Measurements from ENCODE around the gene SYT1.
"Not testable (repeated sequence)": the region's sequence is repeated elsewhere in the genome, so short reads cannot be mapped to it uniquely, and the experiment has no call there.

The SYT1 gene

GRCh38 chr12:79424109-79424721 is 559.6 kb downstream of the SYT1 start:
- no peak for DNase-seq (ENCODE audit: low spot score in 2 of 2)
- no peak for ATAC-seq (replicated peaks; ENCODE audit: extremely low read depth, poor library complexity, severe bottlenecking)

GRCh38 chr12:79426121-79426520 is 561.5 kb downstream of the SYT1 start:
- ATAC-seq (replicated peaks; ENCODE audit: extremely low read depth, poor library complexity, severe bottlenecking) (no peak), DNase-seq (ENCODE audit: low spot score in 2 of 2) (no peak)
- Mint-ChIP-seq H3K27ac (ENCODE audit: low read depth) (no peak overlapping the region), H3K9me3 (peaks cover 10% of the 10 kb centered on the region), H3K4me1 (no peaks in the 10 kb centered on the region), H3K27me3 (no peaks in the 10 kb centered on the region), H3K36me3 (ENCODE audit: insufficient read depth) (no peaks in the 10 kb centered on the region), H3K4me3 (no peak overlapping the region)

More at GRCh38 chr12:79424109-79424721, 559.6 kb downstream of the SYT1 start:
- H3K4me3 Mint-ChIP-seq = no peak overlapping the region
- no peaks in the 10 kb centered on the region for H3K4me1 Mint-ChIP-seq
- H3K36me3 Mint-ChIP-seq (ENCODE audit: insufficient read depth) = no peaks in the 10 kb centered on the region
- H3K27ac Mint-ChIP-seq (ENCODE audit: low read depth) = no peak overlapping the region
- H3K9me3 Mint-ChIP-seq = peaks cover 10% of the 10 kb centered on the region
- H3K27me3 Mint-ChIP-seq = no peaks in the 10 kb centered on the region

- DNase-seq (ENCODE audit: low spot score in 2 of 2); H3K36me3 Mint-ChIP-seq (ENCODE audit: insufficient read depth); H3K27me3 Mint-ChIP-seq; H3K4me1 Mint-ChIP-seq; ATAC-seq (replicated peaks; ENCODE audit: extremely low read depth, poor library complexity, severe bottlenecking); H3K27ac Mint-ChIP-seq (ENCODE audit: low read depth); H3K4me3 Mint-ChIP-seq: not testable (repeated sequence)
- peaks cover 10% of the 10 kb centered on the region for H3K9me3 Mint-ChIP-seq
These were observed 562.2 kb downstream of the SYT1 start for GRCh38 chr12:79426744-79427143.

- no peak overlapping the region for H3K27ac Mint-ChIP-seq (ENCODE audit: low read depth)
- peaks cover 8% of the 10 kb centered on the region for H3K9me3 Mint-ChIP-seq
- H3K4me3 Mint-ChIP-seq = no peak overlapping the region
- no peaks in the 10 kb centered on the region for H3K27me3 Mint-ChIP-seq
- DNase-seq (ENCODE audit: low spot score in 2 of 2) (no peak), ATAC-seq (replicated peaks; ENCODE audit: extremely low read depth, poor library complexity, severe bottlenecking) (no peak)
- H3K36me3 Mint-ChIP-seq (ENCODE audit: insufficient read depth) = no peaks in the 10 kb centered on the region
- no peaks in the 10 kb centered on the region for H3K4me1 Mint-ChIP-seq
These were observed 569.0 kb downstream of the SYT1 start for GRCh38 chr12:79433465-79434072.

- DNase-seq (ENCODE audit: low spot score in 2 of 2) = no peak
- Mint-ChIP-seq H3K36me3 (ENCODE audit: insufficient read depth) (no peaks in the 10 kb centered on the region), H3K4me1 (no peaks in the 10 kb centered on the region), H3K4me3 (no peak overlapping the region), H3K27me3 (no peaks in the 10 kb centered on the region), H3K9me3 (peaks cover 8% of the 10 kb centered on the region), H3K27ac (ENCODE audit: low read depth) (no peak overlapping the region)
- no peak for ATAC-seq (replicated peaks; ENCODE audit: extremely low read depth, poor library complexity, severe bottlenecking)
These were observed 570.0 kb downstream of the SYT1 start for GRCh38 chr12:79434561-79434960.

- no peaks in the 10 kb centered on the region for H3K36me3 Mint-ChIP-seq (ENCODE audit: insufficient read depth)
- no peak overlapping the region for H3K27ac Mint-ChIP-seq (ENCODE audit: low read depth)
- no peak overlapping the region for H3K4me3 Mint-ChIP-seq
- ATAC-seq (replicated peaks; ENCODE audit: extremely low read depth, poor library complexity, severe bottlenecking) (no peak), DNase-seq (ENCODE audit: low spot score in 2 of 2) (no peak)
- H3K4me1 Mint-ChIP-seq = no peaks in the 10 kb centered on the region
- H3K9me3 Mint-ChIP-seq = peaks cover 8% of the 10 kb centered on the region
- H3K27me3 Mint-ChIP-seq = no peaks in the 10 kb centered on the region
These were observed 571.2 kb downstream of the SYT1 start for GRCh38 chr12:79435742-79436141.

GRCh38 chr12:79438480-79439174 is 574.1 kb downstream of the SYT1 start:
- no peaks in the 10 kb centered on the region for H3K27me3 Mint-ChIP-seq
- peaks cover 16% of the 10 kb centered on the region for H3K9me3 Mint-ChIP-seq
- no peak for DNase-seq (ENCODE audit: low spot score in 2 of 2)
- no peak overlapping the region for H3K4me3 Mint-ChIP-seq
- H3K27ac Mint-ChIP-seq (ENCODE audit: low read depth) = no peak overlapping the region
- ATAC-seq (replicated peaks; ENCODE audit: extremely low read depth, poor library complexity, severe bottlenecking) = no peak
- no peaks in the 10 kb centered on the region for H3K36me3 Mint-ChIP-seq (ENCODE audit: insufficient read depth)
- no peaks in the 10 kb centered on the region for H3K4me1 Mint-ChIP-seq

- Mint-ChIP-seq H3K9me3 (peaks cover 16% of the 10 kb centered on the region), H3K27ac (ENCODE audit: low read depth) (no peak overlapping the region), H3K27me3 (no peaks in the 10 kb centered on the region), H3K36me3 (ENCODE audit: insufficient read depth) (no peaks in the 10 kb centered on the region), H3K4me3 (no peak overlapping the region), H3K4me1 (no peaks in the 10 kb centered on the region)
- DNase-seq (ENCODE audit: low spot score in 2 of 2) (no peak), ATAC-seq (replicated peaks; ENCODE audit: extremely low read depth, poor library complexity, severe bottlenecking) (no peak)
These were observed 574.7 kb downstream of the SYT1 start for GRCh38 chr12:79439175-79439825.

- Mint-ChIP-seq H3K27ac (ENCODE audit: low read depth) (no peak overlapping the region), H3K4me1 (no peaks in the 10 kb centered on the region), H3K36me3 (ENCODE audit: insufficient read depth) (no peaks in the 10 kb centered on the region), H3K4me3 (no peak overlapping the region), H3K27me3 (no peaks in the 10 kb centered on the region), H3K9me3 (peaks cover 15% of the 10 kb centered on the region)
- ATAC-seq (replicated peaks; ENCODE audit: extremely low read depth, poor library complexity, severe bottlenecking) = no peak
- no peak for DNase-seq (ENCODE audit: low spot score in 2 of 2)
These were observed 577.0 kb downstream of the SYT1 start for GRCh38 chr12:79441534-79441933.

GRCh38 chr12:79442396-79442795 is 577.8 kb downstream of the SYT1 start:
- Mint-ChIP-seq H3K4me1 (no peaks in the 10 kb centered on the region), H3K4me3 (no peak overlapping the region), H3K27ac (ENCODE audit: low read depth) (no peak overlapping the region), H3K27me3 (no peaks in the 10 kb centered on the region), H3K36me3 (ENCODE audit: insufficient read depth) (no peaks in the 10 kb centered on the region), H3K9me3 (peaks cover 8% of the 10 kb centered on the region)
- DNase-seq (ENCODE audit: low spot score in 2 of 2) (no peak), ATAC-seq (replicated peaks; ENCODE audit: extremely low read depth, poor library complexity, severe bottlenecking) (no peak)

GRCh38 chr12:79444089-79444488 is 579.5 kb downstream of the SYT1 start:
- H3K27me3 Mint-ChIP-seq = no peaks in the 10 kb centered on the region
- no peak for DNase-seq (ENCODE audit: low spot score in 2 of 2)

GRCh38 chr12:79448816-79449215 is 584.2 kb downstream of the SYT1 start:
- H3K36me3 Mint-ChIP-seq (ENCODE audit: insufficient read depth) = no peaks in the 10 kb centered on the region
- no peaks in the 10 kb centered on the region for H3K4me1 Mint-ChIP-seq
- no peak overlapping the region for H3K4me3 Mint-ChIP-seq
- no peaks in the 10 kb centered on the region for H3K9me3 Mint-ChIP-seq
- no peak overlapping the region for H3K27ac Mint-ChIP-seq (ENCODE audit: low read depth)
- no peak for DNase-seq (ENCODE audit: low spot score in 2 of 2)
- H3K27me3 Mint-ChIP-seq = no peaks in the 10 kb centered on the region
- no peak for ATAC-seq (replicated peaks; ENCODE audit: extremely low read depth, poor library complexity, severe bottlenecking)

More at GRCh38 chr12:79444089-79444488, 579.5 kb downstream of the SYT1 start:
- no peak overlapping the region for H3K27ac Mint-ChIP-seq (ENCODE audit: low read depth)
- no peak for ATAC-seq (replicated peaks; ENCODE audit: extremely low read depth, poor library complexity, severe bottlenecking)
- H3K4me1 Mint-ChIP-seq = no peaks in the 10 kb centered on the region
- peaks cover 8% of the 10 kb centered on the region for H3K9me3 Mint-ChIP-seq
- no peak overlapping the region for H3K4me3 Mint-ChIP-seq
- H3K36me3 Mint-ChIP-seq (ENCODE audit: insufficient read depth) = no peaks in the 10 kb centered on the region

Data from central memory CD8-positive, alpha-beta T cell (primary cell).